C4-2B (cell line): Measurements from ENCODE around the gene HLX.

Source experiments
- H3K27ac ChIP-seq: fragments of 450-650 bp; 2 replicates; pipeline ENCODE4 v1.5.1; 2017
- ZFX ChIP-seq: fragments of 450-650 bp; IDR thresholded peaks from 2 replicates; pipeline ENCODE4 v1.6.1; 2017
- TF ChIP-seq, protein P1 (sequence below): fragments of 450-650 bp; conservative IDR thresholded peaks from 2 replicates; pipeline ENCODE4 v1.5.1; 2017; ENCODE audit warnings: mild to moderate bottlenecking

HLX gene

DNA sequence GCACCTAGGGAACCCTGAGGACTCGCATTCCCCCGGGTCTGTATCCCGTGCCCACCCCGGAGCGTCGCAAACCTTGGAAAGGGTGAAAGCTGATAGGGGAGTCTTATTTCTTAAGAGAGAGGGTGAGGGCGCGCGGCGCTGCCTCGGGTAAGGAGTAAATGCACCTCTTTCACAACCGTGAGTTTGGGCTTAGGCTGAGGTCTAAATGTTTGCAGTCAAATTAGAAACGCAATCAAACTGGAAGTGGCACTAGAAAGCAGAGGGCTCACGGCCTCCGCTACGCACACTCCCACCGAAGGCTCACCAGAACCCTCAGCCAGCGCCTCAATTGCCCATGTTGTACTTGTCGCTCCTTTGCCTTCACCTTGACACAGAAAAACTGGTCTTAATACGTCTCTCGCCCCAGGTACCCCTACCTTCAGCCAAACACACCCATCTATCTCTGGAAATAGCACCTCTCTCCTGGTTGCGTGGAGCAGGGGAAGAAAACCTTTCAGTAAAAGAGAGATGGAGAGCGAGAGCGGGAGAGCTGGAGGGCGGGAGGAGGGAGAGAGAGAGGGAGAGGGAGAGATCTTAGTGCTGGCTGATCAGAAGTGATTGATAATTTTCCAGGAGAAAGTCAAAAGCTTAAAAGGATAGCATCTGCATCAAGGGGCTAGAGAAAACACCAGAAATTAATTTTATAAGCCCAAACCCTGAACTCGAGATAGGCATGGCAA, 1.7 kb upstream of the HLX start:
- no peak overlapping the region for H3K27ac ChIP-seq

DNA sequence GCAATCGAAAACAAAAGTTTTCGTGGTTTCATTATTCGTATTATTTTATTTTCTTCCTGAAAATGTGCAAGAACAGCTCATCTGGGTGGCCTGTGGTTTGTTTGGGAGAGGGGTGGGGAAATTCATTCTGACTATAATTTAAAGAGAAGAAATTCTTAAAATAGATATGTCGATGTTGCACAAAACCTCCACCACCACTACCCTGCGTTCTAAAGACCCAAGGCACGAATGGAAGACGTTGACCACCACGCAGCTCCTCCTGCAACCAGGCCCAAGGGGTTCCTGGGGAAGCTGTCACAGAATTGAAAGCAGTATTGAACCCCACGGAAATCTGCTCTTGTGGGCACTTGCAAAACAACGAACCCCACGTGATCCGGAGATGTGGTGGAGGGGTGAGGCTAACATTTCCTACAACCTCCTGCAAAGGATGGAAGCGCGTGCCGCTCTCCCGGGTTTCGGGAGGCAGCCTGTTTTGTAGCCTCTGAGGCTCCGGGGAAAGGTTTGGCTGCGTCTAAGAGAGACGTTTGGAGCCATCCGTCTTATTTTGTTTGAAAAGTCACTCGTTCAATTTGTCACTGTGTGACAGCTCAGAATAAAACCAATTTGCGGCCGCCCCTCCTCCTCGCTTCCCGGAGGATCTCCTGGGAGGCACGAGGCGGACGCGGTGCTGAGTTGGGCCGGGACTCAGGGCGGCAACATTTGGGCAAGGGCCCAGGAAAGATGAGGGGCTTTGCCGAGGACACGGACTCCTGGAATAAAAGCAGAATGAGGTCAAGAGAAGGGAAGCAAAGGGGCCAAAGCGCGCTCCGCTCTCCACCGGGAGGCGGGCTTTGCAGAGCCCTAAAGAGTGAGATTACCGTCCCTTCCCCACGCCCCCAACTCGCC, 810 bp upstream of the HLX start:
- TF ChIP-seq, protein P1, sequence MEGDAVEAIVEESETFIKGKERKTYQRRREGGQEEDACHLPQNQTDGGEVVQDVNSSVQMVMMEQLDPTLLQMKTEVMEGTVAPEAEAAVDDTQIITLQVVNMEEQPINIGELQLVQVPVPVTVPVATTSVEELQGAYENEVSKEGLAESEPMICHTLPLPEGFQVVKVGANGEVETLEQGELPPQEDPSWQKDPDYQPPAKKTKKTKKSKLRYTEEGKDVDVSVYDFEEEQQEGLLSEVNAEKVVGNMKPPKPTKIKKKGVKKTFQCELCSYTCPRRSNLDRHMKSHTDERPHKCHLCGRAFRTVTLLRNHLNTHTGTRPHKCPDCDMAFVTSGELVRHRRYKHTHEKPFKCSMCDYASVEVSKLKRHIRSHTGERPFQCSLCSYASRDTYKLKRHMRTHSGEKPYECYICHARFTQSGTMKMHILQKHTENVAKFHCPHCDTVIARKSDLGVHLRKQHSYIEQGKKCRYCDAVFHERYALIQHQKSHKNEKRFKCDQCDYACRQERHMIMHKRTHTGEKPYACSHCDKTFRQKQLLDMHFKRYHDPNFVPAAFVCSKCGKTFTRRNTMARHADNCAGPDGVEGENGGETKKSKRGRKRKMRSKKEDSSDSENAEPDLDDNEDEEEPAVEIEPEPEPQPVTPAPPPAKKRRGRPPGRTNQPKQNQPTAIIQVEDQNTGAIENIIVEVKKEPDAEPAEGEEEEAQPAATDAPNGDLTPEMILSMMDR = no peak
- no peak for TF ChIP-seq ZFX
- H3K27ac ChIP-seq = no peak overlapping the region; the same call in 1 of the 2 replicates

More for the DNA sequence above, 1.7 kb upstream of the HLX start:
- no peak for TF ChIP-seq ZFX
- TF ChIP-seq, protein P1 = no peak

DNA sequence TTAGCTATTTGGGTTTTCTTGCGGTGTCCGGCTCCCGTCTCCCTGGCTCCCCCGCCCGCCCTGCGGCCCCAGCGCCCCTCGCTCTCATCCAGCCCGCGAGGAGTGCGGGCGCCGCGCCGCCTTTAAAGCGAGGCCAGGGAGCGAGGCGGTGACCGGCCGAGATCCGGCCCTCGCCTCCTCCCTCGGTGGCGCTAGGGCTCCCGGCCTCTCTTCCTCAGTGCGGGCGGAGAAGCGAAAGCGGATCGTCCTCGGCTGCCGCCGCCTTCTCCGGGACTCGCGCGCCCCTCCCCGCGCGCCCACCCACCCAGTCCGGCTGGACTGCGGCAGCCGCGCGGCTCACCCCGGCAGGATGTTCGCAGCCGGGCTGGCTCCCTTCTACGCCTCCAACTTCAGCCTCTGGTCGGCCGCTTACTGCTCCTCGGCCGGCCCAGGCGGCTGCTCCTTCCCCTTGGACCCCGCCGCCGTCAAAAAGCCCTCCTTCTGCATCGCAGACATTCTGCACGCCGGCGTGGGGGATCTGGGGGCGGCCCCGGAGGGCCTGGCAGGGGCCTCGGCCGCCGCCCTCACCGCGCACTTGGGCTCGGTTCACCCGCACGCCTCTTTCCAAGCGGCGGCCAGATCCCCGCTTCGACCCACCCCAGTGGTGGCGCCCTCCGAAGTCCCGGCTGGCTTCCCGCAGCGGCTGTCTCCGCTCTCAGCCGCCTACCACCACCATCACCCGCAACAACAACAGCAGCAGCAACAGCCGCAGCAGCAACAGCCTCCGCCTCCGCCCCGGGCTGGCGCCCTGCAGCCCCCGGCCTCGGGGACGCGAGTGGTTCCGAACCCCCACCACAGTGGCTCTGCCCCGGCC, 492 bp downstream of the HLX start:
- TF ChIP-seq, protein P1 = no peak; the same call in 1 of the 2 replicates
- TF ChIP-seq ZFX = peak; percentile 58; the same call in 1 of the 2 replicates
- peak overlapping the region; percentile 63 for H3K27ac ChIP-seq

DNA sequence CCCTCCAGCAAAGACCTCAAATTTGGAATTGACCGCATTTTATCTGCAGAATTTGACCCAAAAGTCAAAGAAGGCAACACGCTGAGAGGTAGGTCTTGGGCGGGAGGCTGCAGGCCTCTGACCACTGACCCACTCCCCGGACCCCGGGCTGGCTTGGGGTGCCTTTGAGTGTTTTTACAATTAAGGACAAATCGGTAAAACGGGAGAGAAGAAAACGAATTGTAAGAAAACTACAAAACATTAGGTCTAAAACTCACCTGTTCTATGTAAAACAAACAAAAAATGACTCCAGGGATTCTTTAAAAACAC, 1.1 kb downstream of the HLX start:
- H3K27ac ChIP-seq = peak overlapping the region; percentile 63
- TF ChIP-seq, protein P1 = no peak
- no peak for TF ChIP-seq ZFX

DNA sequence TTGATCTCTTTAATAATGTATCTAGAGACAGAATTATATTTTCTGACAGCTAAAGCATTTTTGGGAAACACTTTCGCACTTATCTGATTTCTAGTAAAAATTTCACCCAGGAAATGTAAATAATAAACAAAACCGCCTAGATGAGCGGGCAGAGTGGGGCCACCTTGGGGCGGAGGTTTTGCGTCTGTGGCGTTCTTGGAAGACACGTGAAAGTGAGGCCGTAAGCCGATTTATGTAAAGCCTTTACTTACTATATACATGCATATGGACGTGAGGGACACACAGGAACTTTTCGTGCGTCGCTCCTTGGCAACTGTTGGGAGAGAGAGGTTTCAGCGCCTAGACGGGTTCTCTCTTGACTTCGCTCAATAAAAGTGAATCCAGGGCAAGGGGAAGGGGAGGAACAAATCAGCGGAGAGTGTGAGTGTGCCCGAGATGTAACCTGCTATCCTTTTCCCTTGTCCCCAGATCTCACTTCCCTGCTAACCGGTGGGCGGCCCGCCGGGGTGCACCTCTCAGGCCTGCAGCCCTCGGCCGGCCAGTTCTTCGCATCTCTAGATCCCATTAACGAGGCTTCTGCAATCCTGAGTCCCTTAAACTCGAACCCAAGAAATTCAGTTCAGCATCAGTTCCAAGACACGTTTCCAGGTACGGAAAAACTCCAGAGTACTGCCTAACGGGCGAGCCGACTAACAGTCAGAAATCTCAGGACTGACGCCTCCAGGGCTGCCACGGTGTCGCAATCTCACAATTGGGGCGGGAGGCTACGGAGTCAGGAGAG, 1.7 kb downstream of the HLX start:
- TF ChIP-seq, protein P1 = no peak
- TF ChIP-seq ZFX = no peak

DNA sequence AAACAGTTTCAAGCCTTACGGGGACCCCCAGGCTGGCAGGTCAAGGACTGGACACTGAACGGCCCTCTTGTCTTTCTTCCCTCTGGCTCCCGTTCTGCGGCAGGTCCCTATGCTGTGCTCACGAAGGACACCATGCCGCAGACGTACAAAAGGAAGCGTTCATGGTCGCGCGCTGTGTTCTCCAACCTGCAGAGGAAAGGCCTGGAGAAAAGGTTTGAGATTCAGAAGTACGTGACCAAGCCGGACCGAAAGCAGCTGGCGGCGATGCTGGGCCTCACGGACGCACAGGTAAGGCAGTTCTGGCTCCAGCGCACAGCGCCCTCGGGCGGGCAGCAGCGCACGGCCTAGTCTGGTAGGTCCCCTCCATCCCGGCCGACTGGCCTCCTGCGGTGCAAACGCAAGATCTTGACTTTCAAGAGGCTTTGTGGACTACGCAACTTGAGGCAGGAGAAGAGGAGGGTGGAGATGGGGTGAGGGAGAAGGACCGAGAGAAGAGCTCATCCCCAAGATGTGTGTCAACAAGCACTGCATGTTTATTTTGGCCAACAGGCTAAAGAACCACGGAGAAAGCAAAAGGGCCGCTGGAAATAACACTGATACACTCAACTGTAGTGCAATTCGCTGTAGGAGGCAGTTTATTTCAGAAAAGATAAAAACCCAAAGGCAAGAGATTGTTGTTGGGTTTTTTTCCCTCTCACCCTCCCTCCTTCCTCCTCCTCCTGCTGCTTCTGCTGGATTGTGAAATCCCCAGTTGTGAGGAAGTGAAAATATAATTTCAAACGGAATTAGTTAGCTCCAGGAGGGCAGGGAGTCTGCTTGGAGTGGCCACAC, 3.0 kb downstream of the HLX start:
- TF ChIP-seq ZFX = no peak
- TF ChIP-seq, protein P1 = no peak
- H3K27ac ChIP-seq = no peak overlapping the region

More for the DNA sequence above, 1.7 kb downstream of the HLX start:
- H3K27ac ChIP-seq = no peak overlapping the region
